Lung (tissue), 12 donors: ENCODE results near the gene DNAL1. TPM values are rescaled to one million over a fixed set of nuclear protein-coding genes. Genes with fewer than 3 reads are reported as not detected.

Source experiments
- ATAC-seq: fragments of 200-7000 bp; cut with Tn5 transposase; one replicate; pipeline ENCODE4 v1.9.1; 2020; ENCODE audit warnings: moderate number of reproducible peaks; ENCODE audit not compliant: insufficient read depth, low FRiP score
- DNase-seq, 3 donors: peaks; one replicate each; pipeline ENCODE4 v3.0.0-alpha.2; 2013 to 2017
- H3K27ac ChIP-seq, 2 donors: one replicate each; pipeline ENCODE4 v1.5.1; 2013; ENCODE audit warnings: mild to moderate bottlenecking in 2 of 2, moderate library complexity in 2 of 2, control low read depth in 1 of 2, inconsistent platforms in 1 of 2, low read depth in 1 of 2, low read length in 1 of 2
- H3K27me3 ChIP-seq, 3 donors: one replicate each; pipeline ENCODE4 v1.5.1; 2013; ENCODE audit warnings: low read length in 2 of 3; ENCODE audit not compliant: control insufficient read depth in 3 of 3, insufficient read depth in 3 of 3
- H3K36me3 ChIP-seq, 4 donors: one replicate each; pipeline ENCODE4 v1.5.1; 2013; ENCODE audit warnings: low read length in 4 of 4, mild to moderate bottlenecking in 1 of 4, moderate library complexity in 1 of 4; ENCODE audit not compliant: control insufficient read depth in 4 of 4, insufficient read depth in 4 of 4
- H3K4me1 ChIP-seq, 5 donors: one replicate each; pipeline ENCODE4 v1.5.1; 2013; ENCODE audit warnings: low read length in 5 of 5, mild to moderate bottlenecking in 2 of 5, moderate library complexity in 1 of 5; ENCODE audit not compliant: control insufficient read depth in 5 of 5, insufficient read depth in 5 of 5
- H3K4me3 ChIP-seq: one replicate; pipeline ENCODE4 v1.5.1; 2013; ENCODE audit warnings: mild to moderate bottlenecking, control low read depth, moderate library complexity
- H3K9ac ChIP-seq, 2 donors: one replicate each; pipeline ENCODE4 v1.5.1; 2013; ENCODE audit warnings: low read length in 2 of 2, control low read depth in 1 of 2; ENCODE audit not compliant: insufficient read depth in 1 of 2
- H3K9me3 ChIP-seq, 4 donors: one replicate each; pipeline ENCODE4 v1.5.1; 2013; ENCODE audit warnings: low read length in 3 of 4, mild to moderate bottlenecking in 1 of 4, moderate library complexity in 1 of 4; ENCODE audit not compliant: control insufficient read depth in 4 of 4, insufficient read depth in 3 of 4
- CTCF ChIP-seq: IDR thresholded peaks from 2 replicates; pipeline ENCODE4 v1.5.1; 2012; ENCODE audit warnings: mild to moderate bottlenecking; ENCODE audit errors: control extremely low read depth, extremely low read depth
- WGBS, 2 donors: extraction: QIAGEN DNeasy Blood & Tissue Kit; methylation state at CpG; one replicate each; pipeline ENCODE4 v1.1.7; 2013; 5-methylcytosine and 5-hydroxymethylcytosine counted together
- polyA plus RNA-seq, 2 donors: library from polyadenylated mRNA; stranded (reverse); fragments of 200-250 nt; gene quantifications; one replicate each; pipeline ENCODE4 v1.2.1, GENCODE V29; 2013
- total RNA-seq, 2 donors: library from RNA; depleted of rRNA in 1 of 2; stranded (reverse); fragments of >200 nt in 1 of 2; gene quantifications; one replicate each; pipeline ENCODE4 v1.2.1, GENCODE V29; 2014 to 2021
- donor health status: control.
- donor health status: control.
- donor health status: Bipolar disorder and iron deficiency.
- donor health status: healthy.
- donor health status: DM: yes; HTN: yes; CAD: no.

Gene DNAL1
- total and polyA plus RNA-seq, 4 donors: 5.7 to 25.5 (median 16.6) TPM

GRCh38 chr14:73612339-73613045 lies 32.3 kb upstream of the DNAL1 start, which contains the start of gene ACOT6:
Gene ACOT6, plus strand, starts transcription at chr14:73612517. Its CDS starts 55 bp downstream, at chr14:73612572.
- H3K9ac ChIP-seq: peak within 1 kb of the TSS in 1 of 2 donors; percentile 46
- H3K4me1 ChIP-seq: peaks cover 0 to 2% (median 0%) of the 10 kb centered on the region in 5 donors
- no peaks in the 10 kb centered on the region for H3K27me3 ChIP-seq
- TF ChIP-seq CTCF: no peak
- H3K27ac ChIP-seq: peak within 1 kb of the TSS; percentile 47 to 91
- DNase-seq: peak; percentile 79 to 86 (median 84)
- peak within 1 kb of the TSS; percentile 78 for H3K4me3 ChIP-seq
- ATAC-seq: peak; percentile 90
- H3K9me3 ChIP-seq: no peaks in the 10 kb centered on the region
- H3K36me3 ChIP-seq: no peaks in the 10 kb centered on the region
- WGBS, 2 donors: 0 to 1% methylated on average over 84 of the region's 84 CpGs

DNA sequence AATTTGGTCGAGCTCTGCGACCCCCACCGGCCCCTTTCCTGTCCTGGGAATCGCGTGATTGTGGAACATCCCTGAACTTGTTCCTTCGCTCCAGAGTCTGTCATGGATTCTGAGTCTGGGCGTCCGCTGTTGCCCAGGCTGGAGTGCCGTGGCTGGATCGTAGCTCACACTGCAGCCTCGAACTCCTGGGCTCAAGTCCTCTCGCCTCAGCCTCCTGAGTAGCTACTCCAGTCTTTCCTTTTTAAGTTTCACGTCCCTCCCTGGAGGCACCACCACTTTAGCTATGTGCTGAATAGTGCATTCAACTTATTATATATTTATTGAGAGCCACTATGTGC lies 31.8 kb upstream of the DNAL1 start:
- 4 to 7% methylated on average over 13 of the region's 13 CpGs for WGBS, 2 donors
- H3K27ac ChIP-seq: peak overlapping the region; percentile 47 to 91
- H3K36me3 ChIP-seq: no peaks in the 10 kb centered on the region
- H3K4me1 ChIP-seq: peaks cover 0 to 2% (median 0%) of the 10 kb centered on the region in 5 donors
- ATAC-seq: no peak
- peak overlapping the region; percentile 39 for H3K4me3 ChIP-seq
- peak overlapping the region in 1 of 2 donors; percentile 46 for H3K9ac ChIP-seq
- no peak for TF ChIP-seq CTCF
- DNase-seq: no peak
- no peaks in the 10 kb centered on the region for H3K9me3 ChIP-seq
- H3K27me3 ChIP-seq: no peaks in the 10 kb centered on the region

GRCh38 chr14:73613419-73613963 lies 31.3 kb upstream of the DNAL1 start:
- peaks cover 0 to 2% (median 0%) of the 10 kb centered on the region in 5 donors for H3K4me1 ChIP-seq
- H3K9me3 ChIP-seq: no peaks in the 10 kb centered on the region
- no peak overlapping the region for H3K4me3 ChIP-seq
- ATAC-seq: no peak
- no peak overlapping the region for H3K9ac ChIP-seq
- H3K27ac ChIP-seq: no peak overlapping the region
- 50 to 84% methylated on average over 3 of the region's 3 CpGs for WGBS, 2 donors
- TF ChIP-seq CTCF: no peak
- no peaks in the 10 kb centered on the region for H3K36me3 ChIP-seq
- no peak for DNase-seq
- no peaks in the 10 kb centered on the region for H3K27me3 ChIP-seq
